ENCODE data around the gene EXO1. TPM values are rescaled to one million over a fixed set of nuclear protein-coding genes. Genes with fewer than 3 reads are reported as not detected.

EXO1 gene
- total RNA-seq, 1 experiment from 2014 or later = 46.6 TPM

DNA sequence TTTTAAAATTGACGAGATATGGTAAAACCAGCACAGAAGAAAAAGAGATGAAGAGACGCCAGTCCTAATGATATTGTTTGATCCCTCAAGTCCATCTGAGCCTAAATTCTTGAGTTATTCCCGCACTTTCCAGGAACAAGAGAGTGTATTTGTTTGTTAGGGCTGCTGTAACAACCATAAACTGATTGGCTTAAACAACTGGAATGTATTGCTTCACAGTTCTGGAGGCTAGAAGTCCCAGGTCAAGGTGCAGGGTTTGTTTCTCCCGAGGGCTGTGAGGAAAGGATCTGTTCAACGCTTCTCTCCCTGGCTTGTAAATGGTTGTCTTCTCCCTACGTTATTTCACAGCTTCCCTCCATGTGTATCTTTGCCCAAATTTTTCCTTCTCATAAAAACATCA is 7.8 kb upstream of the EXO1 start:
- H3K27ac ChIP-seq (ENCODE audit: low read depth, low read length, poor library complexity, severe bottlenecking) = no peak overlapping the region
- no peak for TF ChIP-seq EZH2 (IDR thresholded peaks at IDR 0.05; ENCODE audit: borderline replicate concordance, low read depth, low read length, poor library complexity, severe bottlenecking)
- no peak for TF ChIP-seq CTCF (conservative IDR thresholded peaks at IDR 0.05; ENCODE audit: low read depth, low read length)
- H3K27me3 ChIP-seq (replicated peaks; ENCODE audit: insufficient read depth, low read depth, low read length, poor library complexity) = no peaks in the 10 kb centered on the region
- H3K4me3 ChIP-seq (ENCODE audit: low read depth, low read length, poor library complexity, severe bottlenecking) = no peak overlapping the region
- no TSS peak for BruUV-seq (replicated peaks)
- intact Hi-C loops (cut with micrococcal nuclease; ENCODE audit: unreplicated experiment) = no loop called here
- no peaks in the 10 kb centered on the region for H3K4me1 ChIP-seq (ENCODE audit: insufficient read depth, low read length, poor library complexity, severe bottlenecking)
- H3K36me3 ChIP-seq (ENCODE audit: insufficient read depth, low read length, poor library complexity, severe bottlenecking) = no peaks in the 10 kb centered on the region
- H3K9me3 ChIP-seq (ENCODE audit: low read depth, low read length, poor library complexity, severe bottlenecking) = no peaks in the 10 kb centered on the region
- ChIA-PET CTCF (no interaction called here), POLR2A (ENCODE audit: low non-redundant PET) (no interaction called here)
- no peak for DNase-seq (ENCODE audit: low spot score)

DNA sequence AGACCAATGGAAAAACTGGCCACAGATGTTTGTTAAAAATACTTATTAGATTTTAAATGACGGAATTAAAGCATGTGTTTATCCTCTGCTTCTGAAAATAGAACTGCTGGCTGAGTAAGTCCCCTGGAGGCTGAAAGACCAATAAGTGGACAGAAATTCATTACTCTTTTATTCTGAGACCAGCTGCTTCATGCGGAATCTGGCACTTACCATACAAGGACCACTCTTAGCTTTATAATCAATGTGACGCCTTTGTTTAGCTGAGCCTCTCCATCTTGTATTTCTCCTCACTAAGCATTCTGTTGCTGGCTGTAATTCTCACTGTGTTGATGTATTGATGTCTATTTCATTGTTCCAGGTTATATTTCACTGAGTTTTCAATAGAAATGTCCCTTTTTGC is 6.3 kb upstream of the EXO1 start:
- BruUV-seq (replicated peaks) = no TSS peak
- intact Hi-C loops (cut with micrococcal nuclease; ENCODE audit: unreplicated experiment) = no loop called here
- no peak for DNase-seq (ENCODE audit: low spot score)
- Histone ChIP-seq H3K27me3 (replicated peaks; ENCODE audit: insufficient read depth, low read depth, low read length, poor library complexity) (no peaks in the 10 kb centered on the region), H3K27ac (ENCODE audit: low read depth, low read length, poor library complexity, severe bottlenecking) (no peak overlapping the region), H3K4me3 (ENCODE audit: low read depth, low read length, poor library complexity, severe bottlenecking) (no peak overlapping the region), H3K4me1 (ENCODE audit: insufficient read depth, low read length, poor library complexity, severe bottlenecking) (no peaks in the 10 kb centered on the region), H3K9me3 (ENCODE audit: low read depth, low read length, poor library complexity, severe bottlenecking) (no peaks in the 10 kb centered on the region), H3K36me3 (ENCODE audit: insufficient read depth, low read length, poor library complexity, severe bottlenecking) (no peaks in the 10 kb centered on the region)
- TF ChIP-seq CTCF (conservative IDR thresholded peaks at IDR 0.05; ENCODE audit: low read depth, low read length) = no peak
- ChIA-PET POLR2A (ENCODE audit: low non-redundant PET) (no interaction called here), CTCF (no interaction called here)

DNA sequence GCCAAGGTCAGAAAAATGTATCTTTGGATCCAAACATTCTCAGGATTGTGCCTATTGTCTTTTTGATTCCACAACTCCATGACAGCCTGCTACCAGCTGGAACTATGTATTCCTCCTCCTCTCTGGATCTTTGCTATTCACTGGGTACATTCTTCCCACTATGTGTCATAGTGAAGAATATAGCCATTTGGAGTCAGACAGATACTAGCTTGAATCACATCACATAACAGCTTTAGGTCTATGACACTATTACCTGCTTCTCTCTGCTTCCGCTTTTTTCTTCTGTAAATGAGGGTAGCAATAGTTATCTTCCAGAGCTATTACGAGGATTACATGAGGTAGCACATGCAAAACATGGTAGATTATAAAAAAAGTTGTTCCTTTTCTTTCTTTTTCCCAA is 5.4 kb upstream of the EXO1 start:
- Histone ChIP-seq H3K27ac (ENCODE audit: low read depth, low read length, poor library complexity, severe bottlenecking) (no peak overlapping the region), H3K36me3 (ENCODE audit: insufficient read depth, low read length, poor library complexity, severe bottlenecking) (no peaks in the 10 kb centered on the region), H3K9me3 (ENCODE audit: low read depth, low read length, poor library complexity, severe bottlenecking) (no peaks in the 10 kb centered on the region), H3K27me3 (replicated peaks; ENCODE audit: insufficient read depth, low read depth, low read length, poor library complexity) (no peaks in the 10 kb centered on the region), H3K4me3 (ENCODE audit: low read depth, low read length, poor library complexity, severe bottlenecking) (no peak overlapping the region), H3K4me1 (ENCODE audit: insufficient read depth, low read length, poor library complexity, severe bottlenecking) (no peaks in the 10 kb centered on the region)
- TF ChIP-seq EZH2 (IDR thresholded peaks at IDR 0.05; ENCODE audit: borderline replicate concordance, low read depth, low read length, poor library complexity, severe bottlenecking) = no peak
- TF ChIP-seq CTCF (conservative IDR thresholded peaks at IDR 0.05; ENCODE audit: low read depth, low read length) = no peak
- BruUV-seq (replicated peaks) = no TSS peak
- DNase-seq (ENCODE audit: low spot score) = no peak
- CTCF ChIA-PET = no interaction called here
- POLR2A ChIA-PET (ENCODE audit: low non-redundant PET) = interaction anchor here (0.7 kb wide), 1 partner anchor 1496 kb away, joined by 7 read pairs; no protein-coding TSS in a partner anchor
- intact Hi-C loops (cut with micrococcal nuclease; ENCODE audit: unreplicated experiment) = no loop called here
